CD14-positive monocyte (primary cell): ENCODE data around the gene CDC26. TPM values are rescaled to one million over a fixed set of nuclear protein-coding genes. Genes with fewer than 3 reads are reported as not detected.

ENCODE experiments used
- DNase-seq, 3 donors: peaks; one replicate each; pipeline ENCODE4 v3.0.0-alpha.2; 2011 to 2022
- H2AFZ ChIP-seq: 2 replicates; pipeline ENCODE4 v1.6.0; 2012; ENCODE audit warnings: mild to moderate bottlenecking, low read depth, low read length, inconsistent platforms; ENCODE audit not compliant: insufficient read depth, poor library complexity, severe bottlenecking
- H3K27ac ChIP-seq, 2 donors: 1 replicate in 1 of 2; 2 replicates in 1 of 2; pipeline ENCODE4 v1.5.1; 2012 to 2013; ENCODE audit warnings: low read length in 2 of 2, control low read depth in 1 of 2, inconsistent platforms in 1 of 2, low read depth in 1 of 2, mild to moderate bottlenecking in 1 of 2
- H3K27me3 ChIP-seq, 2 donors: one replicate each; pipeline versions ENCODE4 v1.6.0 to v1.6.1; 2011 to 2013; ENCODE audit warnings: low read length in 2 of 2; ENCODE audit not compliant: control insufficient read depth in 2 of 2, insufficient read depth in 2 of 2
- H3K36me3 ChIP-seq, 2 donors: replicated peaks in 1 of 2; 1 replicate in 1 of 2; 2 replicates in 1 of 2; pipeline versions ENCODE4 v1.5.1 to v1.6.1; 2012 to 2013; ENCODE audit warnings: low read length in 2 of 2, control low read depth in 1 of 2, inconsistent platforms in 1 of 2, mild to moderate bottlenecking in 1 of 2; ENCODE audit not compliant: insufficient read depth in 2 of 2, control insufficient read depth in 1 of 2
- H3K4me1 ChIP-seq, 2 donors: 1 replicate in 1 of 2; 2 replicates in 1 of 2; pipeline versions ENCODE4 v1.5.1 to v1.6.1; 2012 to 2013; ENCODE audit warnings: low read length in 2 of 2, control low read depth in 1 of 2, inconsistent platforms in 1 of 2, mild to moderate bottlenecking in 1 of 2, moderate library complexity in 1 of 2; ENCODE audit not compliant: insufficient read depth in 2 of 2, control insufficient read depth in 1 of 2
- H3K4me2 ChIP-seq: replicated peaks from 2 replicates; pipeline ENCODE3; 2012; ENCODE audit warnings: low read length, moderate library complexity, mild to moderate bottlenecking; ENCODE audit not compliant: poor library complexity, severe bottlenecking; ENCODE audit errors: extremely low read depth
- H3K4me3 ChIP-seq, 3 experiments: fragments of 200-600 bp in 1 of 3; sonication (generic) in 1 of 3; replicated peaks in 1 of 3; 1 replicate in 2 of 3; 2 replicates in 1 of 3; pipeline ENCODE4 v1.5.1; 2011 to 2013; ENCODE audit warnings: low read length in 3 of 3, mild to moderate bottlenecking in 3 of 3, control low read depth in 2 of 3, low read depth in 2 of 3, inconsistent platforms in 1 of 3, moderate library complexity in 1 of 3
- H3K79me2 ChIP-seq: 2 replicates; pipeline ENCODE4 v1.6.0; 2012; ENCODE audit warnings: mild to moderate bottlenecking, control low read depth, inconsistent platforms, low read length, moderate library complexity; ENCODE audit not compliant: insufficient read depth
- H3K9ac ChIP-seq: 2 replicates; pipeline ENCODE4 v1.6.0; 2017; ENCODE audit warnings: low read length, mild to moderate bottlenecking; ENCODE audit not compliant: insufficient read depth, poor library complexity, severe bottlenecking
- H3K9me3 ChIP-seq, 2 donors: replicated peaks in 1 of 2; 1 replicate in 1 of 2; 2 replicates in 1 of 2; pipeline versions ENCODE4 v1.5.1 to v1.6.1; 2012 to 2013; ENCODE audit warnings: low read length in 2 of 2, control low read depth in 1 of 2; ENCODE audit not compliant: control insufficient read depth in 1 of 2, insufficient read depth in 1 of 2
- H4K20me1 ChIP-seq: 2 replicates; pipeline ENCODE4 v1.6.0; 2012; ENCODE audit warnings: mild to moderate bottlenecking, low read length, control low read depth, moderate library complexity; ENCODE audit not compliant: insufficient read depth
- H3K27ac Mint-ChIP-seq, 7 donors: one replicate each; pipeline ENCODE4 v1.8.0; 2020; ENCODE audit warnings: mild to moderate bottlenecking in 7 of 7, mixed read lengths in 7 of 7, moderate library complexity in 6 of 7, inconsistent platforms in 2 of 7
- H3K27me3 Mint-ChIP-seq, 3 donors: one replicate each; pipeline ENCODE4 v1.8.0; 2021 to 2022; ENCODE audit warnings: low read depth in 3 of 3, mild to moderate bottlenecking in 3 of 3, mixed read lengths in 3 of 3, moderate library complexity in 3 of 3, inconsistent platforms in 1 of 3
- H3K36me3 Mint-ChIP-seq, 2 donors: one replicate each; pipeline ENCODE4 v1.8.0; 2020; ENCODE audit warnings: mixed read lengths in 2 of 2, inconsistent platforms in 1 of 2, mild to moderate bottlenecking in 1 of 2
- H3K4me1 Mint-ChIP-seq: one replicate; pipeline ENCODE4 v1.8.0; 2020; ENCODE audit warnings: mild to moderate bottlenecking, mixed read lengths
- H3K4me3 Mint-ChIP-seq, 2 donors: one replicate each; pipeline ENCODE4 v1.8.0; 2020; ENCODE audit warnings: mild to moderate bottlenecking in 2 of 2, mixed read lengths in 2 of 2, moderate library complexity in 1 of 2
- H3K9me3 Mint-ChIP-seq, 7 donors: one replicate each; pipeline ENCODE4 v1.8.0; 2020 to 2022; ENCODE audit warnings: mixed read lengths in 7 of 7, mild to moderate bottlenecking in 6 of 7, moderate library complexity in 6 of 7, inconsistent platforms in 2 of 7
- CTCF ChIP-seq: fragments of 200-600 bp; IDR thresholded peaks from one replicate; pipeline ENCODE4 v1.8.0; 2022; ENCODE audit warnings: antibody characterized with exemption, mild to moderate bottlenecking
- WGBS: methylation state at CpG from one replicate; pipeline ENCODE4 v1.1.5; 2013; ENCODE audit warnings: missing lambda C conversion rate; ENCODE audit not compliant: insufficient coverage; 5-methylcytosine and 5-hydroxymethylcytosine counted together
- intact Hi-C, 2 donors: fragments of 100-400 bp; cut with micrococcal nuclease; formaldehyde crosslinking; loops; one replicate each; pipeline versions ENCODE4 v1.15.0 to v1.15.1; 2023
- polyA plus RNA-seq, 3 donors: library from polyadenylated mRNA; depleted of rRNA in 1 of 3; unstranded in 2 of 3; stranded (reverse) in 1 of 3; fragments of 300-500 nt in 2 of 3; fragments of >200 nt in 1 of 3; fragmentation: Illumina TruSeq in 2 of 3; gene quantifications; 1 replicate in 2 of 3; 2 replicates in 1 of 3; pipeline ENCODE4 v1.2.3, GENCODE V29; 2012 to 2021

Gene CDC26
- polyA plus RNA-seq, 3 donors, result 17.9 to 87.8 (median 77.8) TPM

GRCh38 chr9:113289091-113289490, 13.7 kb upstream of the CDC26 start:
- H3K9me3 ChIP-seq, result no peaks in the 10 kb centered on the region
- no peak overlapping the region for H2AFZ ChIP-seq
- intact Hi-C loops, result no loop called here
- no peaks in the 10 kb centered on the region for H3K4me1 Mint-ChIP-seq
- no peak overlapping the region for H3K4me2 ChIP-seq
- TF ChIP-seq CTCF, result no peak
- H3K4me3 ChIP-seq, result no peak overlapping the region
- no peak overlapping the region for H3K9ac ChIP-seq
- H3K27ac Mint-ChIP-seq, result no peak overlapping the region
- peaks cover 95 to 99% of the 10 kb centered on the region in 2 donors for H3K36me3 ChIP-seq
- no peak overlapping the region for H3K27ac ChIP-seq
- no CpG with 5 or more reads among the region's 2 CpGs for WGBS
- H3K36me3 Mint-ChIP-seq, result peaks cover 81 to 84% of the 10 kb centered on the region in 2 donors
- H3K4me1 ChIP-seq, result no peaks in the 10 kb centered on the region
- no peak for DNase-seq
- no peak overlapping the region for H3K4me3 Mint-ChIP-seq
- no peaks in the 10 kb centered on the region for H4K20me1 ChIP-seq
- no peaks in the 10 kb centered on the region for H3K9me3 Mint-ChIP-seq
- no peaks in the 10 kb centered on the region for H3K79me2 ChIP-seq
- H3K27me3 Mint-ChIP-seq, result peaks cover 0 to 1% (median 0%) of the 10 kb centered on the region in 3 donors
- no peaks in the 10 kb centered on the region for H3K27me3 ChIP-seq

- Histone ChIP-seq H3K4me1 (peaks cover 3% of the 10 kb centered on the region in 2 donors), H3K27me3 (no peaks in the 10 kb centered on the region), H3K9ac (no peak overlapping the region), H4K20me1 (no peaks in the 10 kb centered on the region), H2AFZ (no peak overlapping the region), H3K4me2 (no peak overlapping the region), H3K27ac (no peak overlapping the region), H3K9me3 (no peaks in the 10 kb centered on the region), H3K79me2 (peaks cover 26% of the 10 kb centered on the region), H3K36me3 (peaks cover 78 to 87% of the 10 kb centered on the region in 2 donors), H3K4me3 (no peak overlapping the region)
- Mint-ChIP-seq H3K4me1 (peaks cover 4% of the 10 kb centered on the region), H3K27ac (peak overlapping the region in 1 of 7 donors; percentile 50), H3K27me3 (no peaks in the 10 kb centered on the region), H3K36me3 (peaks cover 73 to 78% of the 10 kb centered on the region in 2 donors), H3K9me3 (no peaks in the 10 kb centered on the region), H3K4me3 (no peak overlapping the region)
- WGBS, result 100% methylated on average over 3 of the region's 4 CpGs
- intact Hi-C loops, result no loop called here
- no peak for DNase-seq
- TF ChIP-seq CTCF, result no peak
These were observed 6.0 kb upstream of the CDC26 start for GRCh38 chr9:113281356-113281755.
